Neural crest cell (in vitro differentiated cells): ENCODE data around the gene PURA. TPM values are rescaled to one million over a fixed set of nuclear protein-coding genes. Genes with fewer than 3 reads are reported as not detected.
A peak's percentile ranks its signal among the peaks of the same experiment; 100 is the strongest.

ENCODE experiments used
- DNase-seq: peaks from one replicate; pipeline ENCODE4 v3.0.0; 2021; ENCODE audit warnings: low read depth, mixed read lengths, low spot score
- H3K27ac Mint-ChIP-seq: one replicate; pipeline ENCODE4 v1.8.0; 2021; ENCODE audit warnings: mild to moderate bottlenecking, mixed read lengths; ENCODE audit not compliant: unreplicated experiment
- H3K27me3 Mint-ChIP-seq: 2 replicates; pipeline ENCODE4 v1.8.0; 2021; ENCODE audit warnings: low read depth, mild to moderate bottlenecking, mixed read lengths
- H3K36me3 Mint-ChIP-seq: 2 replicates; pipeline ENCODE4 v1.8.0; 2021; ENCODE audit warnings: low read depth, mild to moderate bottlenecking, mixed read lengths
- H3K4me1 Mint-ChIP-seq: 2 replicates; pipeline ENCODE4 v1.8.0; 2021; ENCODE audit warnings: mixed read lengths
- H3K4me3 Mint-ChIP-seq: one replicate; pipeline ENCODE4 v1.8.0; 2021; ENCODE audit warnings: mild to moderate bottlenecking, mixed read lengths
- H3K9me3 Mint-ChIP-seq: 2 replicates; pipeline ENCODE4 v1.8.0; 2021; ENCODE audit warnings: mixed read lengths
- total RNA-seq: library from RNA; stranded (reverse); gene quantifications from 2 replicates; pipeline ENCODE4 v1.2.1, GENCODE V29; 2021
- TF ChIP-seq, protein P1 (sequence below): fragments of 200-600 bp; sonication (generic); conservative IDR thresholded peaks from 2 replicates; pipeline ENCODE4 v1.5.0; 2021; ENCODE audit warnings: antibody characterized with exemption, mild to moderate bottlenecking

Gene PURA
- total RNA-seq, 1 donor from 2014 or later = 5.5 TPM

DNA sequence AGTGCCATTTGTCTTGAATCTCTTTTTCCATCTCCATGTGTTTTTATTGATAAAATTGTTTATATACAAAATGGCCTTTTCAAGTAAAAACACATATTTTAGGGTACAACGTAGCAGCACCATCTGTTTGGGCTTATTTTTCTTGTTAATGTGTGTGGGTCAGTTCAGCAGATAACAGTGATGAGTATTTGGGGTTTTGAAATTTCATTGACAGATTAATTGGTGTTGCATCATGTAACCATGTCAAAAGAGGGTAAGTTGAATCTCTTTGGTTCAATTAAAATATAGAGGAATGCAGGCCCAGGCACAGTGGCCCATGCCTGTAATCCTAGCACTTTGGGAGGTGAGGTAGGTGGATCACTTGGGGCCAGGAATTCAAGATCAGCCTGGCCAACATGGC is 20.0 kb upstream of the PURA start:
- DNase-seq = no peak
- Mint-ChIP-seq H3K27ac (no peak overlapping the region), H3K36me3 (no peaks in the 10 kb centered on the region), H3K4me3 (no peak overlapping the region), H3K27me3 (peaks cover 88% of the 10 kb centered on the region), H3K4me1 (no peaks in the 10 kb centered on the region), H3K9me3 (peaks cover 15% of the 10 kb centered on the region)
- TF ChIP-seq, protein P1, sequence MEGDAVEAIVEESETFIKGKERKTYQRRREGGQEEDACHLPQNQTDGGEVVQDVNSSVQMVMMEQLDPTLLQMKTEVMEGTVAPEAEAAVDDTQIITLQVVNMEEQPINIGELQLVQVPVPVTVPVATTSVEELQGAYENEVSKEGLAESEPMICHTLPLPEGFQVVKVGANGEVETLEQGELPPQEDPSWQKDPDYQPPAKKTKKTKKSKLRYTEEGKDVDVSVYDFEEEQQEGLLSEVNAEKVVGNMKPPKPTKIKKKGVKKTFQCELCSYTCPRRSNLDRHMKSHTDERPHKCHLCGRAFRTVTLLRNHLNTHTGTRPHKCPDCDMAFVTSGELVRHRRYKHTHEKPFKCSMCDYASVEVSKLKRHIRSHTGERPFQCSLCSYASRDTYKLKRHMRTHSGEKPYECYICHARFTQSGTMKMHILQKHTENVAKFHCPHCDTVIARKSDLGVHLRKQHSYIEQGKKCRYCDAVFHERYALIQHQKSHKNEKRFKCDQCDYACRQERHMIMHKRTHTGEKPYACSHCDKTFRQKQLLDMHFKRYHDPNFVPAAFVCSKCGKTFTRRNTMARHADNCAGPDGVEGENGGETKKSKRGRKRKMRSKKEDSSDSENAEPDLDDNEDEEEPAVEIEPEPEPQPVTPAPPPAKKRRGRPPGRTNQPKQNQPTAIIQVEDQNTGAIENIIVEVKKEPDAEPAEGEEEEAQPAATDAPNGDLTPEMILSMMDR = no peak

DNA sequence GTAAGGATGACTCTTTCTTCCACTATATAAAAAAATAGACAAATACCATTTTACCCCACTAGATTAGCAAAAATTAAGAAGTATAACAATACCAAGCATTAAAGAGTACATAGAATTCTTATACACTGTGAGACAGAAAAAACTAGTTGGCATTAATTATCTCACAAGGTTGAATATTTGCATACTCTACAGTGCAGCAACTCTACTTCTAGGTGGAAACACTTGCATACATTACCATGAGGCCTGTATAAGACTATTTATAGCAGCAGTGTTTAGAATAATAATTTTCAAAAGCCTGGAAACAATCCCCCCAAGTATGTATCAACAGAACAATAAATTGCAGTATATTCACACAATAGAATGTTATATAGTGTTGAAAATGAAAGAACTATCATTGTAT is 19.0 kb upstream of the PURA start:
- Mint-ChIP-seq H3K4me3 (no peak overlapping the region), H3K27ac (no peak overlapping the region), H3K9me3 (peaks cover 11% of the 10 kb centered on the region), H3K36me3 (no peaks in the 10 kb centered on the region), H3K4me1 (no peaks in the 10 kb centered on the region), H3K27me3 (peaks cover 86% of the 10 kb centered on the region)
- TF ChIP-seq, protein P1 = no peak
- DNase-seq = no peak

DNA sequence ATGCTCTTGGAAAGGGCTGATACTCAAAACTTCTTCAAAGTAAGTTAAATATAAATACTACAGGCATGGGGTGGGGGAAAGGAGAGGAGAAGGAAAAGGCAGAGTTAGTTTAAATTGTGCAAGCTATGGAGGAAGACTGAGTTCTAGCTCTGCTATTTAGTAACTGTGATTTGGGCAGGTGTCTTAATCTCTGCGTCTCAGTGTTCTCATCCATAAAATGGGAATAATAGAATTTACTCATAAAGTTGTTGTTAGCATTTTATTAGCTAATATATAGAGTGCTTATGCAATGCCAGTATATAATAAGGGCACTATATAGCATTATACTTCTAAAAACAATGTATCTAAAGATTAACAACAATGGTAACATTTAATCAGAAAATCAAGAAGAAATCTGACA is 12.7 kb upstream of the PURA start:
- Mint-ChIP-seq H3K9me3 (no peaks in the 10 kb centered on the region), H3K4me1 (peaks cover 3% of the 10 kb centered on the region), H3K36me3 (no peaks in the 10 kb centered on the region), H3K27me3 (peaks cover 86% of the 10 kb centered on the region), H3K4me3 (no peak overlapping the region), H3K27ac (no peak overlapping the region)
- no peak for DNase-seq
- TF ChIP-seq, protein P1 = no peak

DNA sequence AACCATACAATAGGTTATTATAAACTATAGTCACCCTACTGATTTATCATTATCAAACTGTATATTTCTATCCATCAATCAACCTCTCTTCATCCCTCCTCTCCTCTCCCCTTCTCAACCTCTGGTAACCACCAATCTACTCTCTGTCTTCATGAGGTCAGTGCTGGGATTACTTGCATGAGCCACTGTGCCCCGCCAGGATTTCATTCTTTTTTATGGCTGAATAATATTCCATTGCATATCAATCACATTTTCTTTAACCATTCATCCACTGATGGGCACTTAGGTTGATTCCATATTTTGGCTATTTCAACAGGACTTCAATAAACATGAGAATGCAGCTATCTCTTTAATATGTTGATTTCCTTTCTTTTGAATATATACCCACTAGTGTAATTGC is 10.8 kb upstream of the PURA start:
- peaks cover 88% of the 10 kb centered on the region for H3K27me3 Mint-ChIP-seq
- no peak overlapping the region for H3K27ac Mint-ChIP-seq
- H3K9me3 Mint-ChIP-seq = no peaks in the 10 kb centered on the region
- H3K36me3 Mint-ChIP-seq = no peaks in the 10 kb centered on the region
- DNase-seq = no peak
- peaks cover 15% of the 10 kb centered on the region for H3K4me1 Mint-ChIP-seq
- H3K4me3 Mint-ChIP-seq = no peak overlapping the region
- TF ChIP-seq, protein P1 = no peak

DNA sequence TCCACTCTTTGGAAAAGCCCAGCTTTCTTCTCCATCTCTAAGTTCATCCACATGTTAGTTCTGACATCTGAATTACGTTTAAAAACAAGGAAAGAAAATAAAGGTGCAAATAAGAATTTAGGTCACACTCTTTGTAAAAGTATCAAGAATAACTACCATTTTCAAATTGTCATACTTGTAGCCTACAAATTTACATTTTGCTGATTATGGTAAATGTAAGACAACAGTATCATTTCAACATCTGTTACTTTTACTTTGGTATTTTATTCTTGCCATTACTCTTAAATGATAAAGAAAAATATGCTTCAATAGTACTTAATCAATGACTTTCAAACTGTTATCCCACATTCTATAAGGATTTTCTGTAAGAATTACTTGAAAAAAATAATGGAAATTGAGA is 9.8 kb upstream of the PURA start:
- peaks cover 93% of the 10 kb centered on the region for H3K27me3 Mint-ChIP-seq
- no peak for DNase-seq
- no peak overlapping the region for H3K27ac Mint-ChIP-seq
- H3K9me3 Mint-ChIP-seq = no peaks in the 10 kb centered on the region
- H3K4me3 Mint-ChIP-seq = no peak overlapping the region
- no peaks in the 10 kb centered on the region for H3K36me3 Mint-ChIP-seq
- TF ChIP-seq, protein P1 = no peak
- H3K4me1 Mint-ChIP-seq = peaks cover 23% of the 10 kb centered on the region

DNA sequence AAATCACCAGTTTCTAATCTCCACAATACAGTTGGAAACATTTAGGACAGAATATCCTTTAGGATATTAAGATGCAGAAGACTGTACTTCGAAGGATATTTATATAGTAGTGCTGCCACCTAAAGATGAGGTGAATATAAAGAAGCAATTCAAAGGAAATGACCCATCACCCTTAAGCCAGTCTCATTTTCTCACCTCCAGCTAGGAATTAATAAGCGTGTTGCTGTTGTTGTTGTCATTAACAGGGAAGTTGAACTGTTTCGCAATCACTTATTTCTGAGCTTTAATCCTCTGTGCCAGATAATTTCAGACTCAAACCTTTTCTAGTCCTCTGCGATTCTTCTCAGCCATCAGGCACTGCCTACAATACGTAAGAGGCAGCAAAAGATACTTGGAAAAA is 7.8 kb upstream of the PURA start:
- no peak for DNase-seq
- Mint-ChIP-seq H3K9me3 (no peaks in the 10 kb centered on the region), H3K4me1 (peaks cover 29% of the 10 kb centered on the region), H3K27me3 (peaks cover 95% of the 10 kb centered on the region), H3K27ac (no peak overlapping the region), H3K4me3 (peak overlapping the region; percentile 91), H3K36me3 (no peaks in the 10 kb centered on the region)
- TF ChIP-seq, protein P1 = no peak
